ENCODE results near the gene KIF21A.
A peak's percentile ranks its signal among the peaks of the same experiment; 100 is the strongest.
"Not testable (repeated sequence)": the region's sequence is repeated elsewhere in the genome, so short reads cannot be mapped to it uniquely, and the experiment has no call there.

Gene KIF21A

DNA sequence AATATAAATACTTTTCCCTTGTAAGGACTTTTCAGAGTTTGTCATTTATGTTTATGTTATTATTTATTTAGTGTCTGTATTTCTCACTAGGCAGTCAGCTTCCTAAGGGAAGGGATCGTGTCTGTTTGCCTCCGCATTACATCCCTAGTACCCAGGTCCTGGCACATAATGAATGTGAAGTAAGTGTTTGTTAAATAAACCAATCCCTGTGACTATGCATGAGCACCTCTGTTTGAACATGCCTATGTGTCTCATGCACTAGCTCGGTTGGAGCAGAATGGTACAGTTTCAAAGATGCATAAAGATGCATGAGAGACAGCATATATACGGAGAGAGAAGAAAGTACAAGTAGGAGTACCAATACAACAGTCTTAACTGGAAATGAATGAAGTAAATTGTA, 99.3 kb downstream of the KIF21A start:
- DNase-seq: no peak

DNA sequence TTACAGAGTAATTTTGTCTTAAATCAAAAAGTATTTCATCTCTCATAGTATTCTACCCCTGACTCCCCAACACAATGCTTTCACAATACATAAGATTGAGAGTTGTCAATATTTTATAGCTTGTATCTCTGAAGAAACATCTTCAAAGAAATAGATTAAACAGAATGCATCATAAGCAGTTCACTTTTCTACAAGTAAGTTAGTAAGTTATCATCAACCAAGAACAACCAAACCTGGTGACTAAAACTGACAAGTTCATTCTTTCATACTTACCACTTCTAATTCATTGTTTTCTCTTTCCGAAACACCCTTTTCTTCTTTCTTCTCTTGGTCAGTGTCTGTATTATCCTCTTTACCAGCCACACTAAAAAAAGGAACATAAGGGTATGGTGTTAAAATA, 101.2 kb downstream of the KIF21A start:
- DNase-seq: no peak

DNA sequence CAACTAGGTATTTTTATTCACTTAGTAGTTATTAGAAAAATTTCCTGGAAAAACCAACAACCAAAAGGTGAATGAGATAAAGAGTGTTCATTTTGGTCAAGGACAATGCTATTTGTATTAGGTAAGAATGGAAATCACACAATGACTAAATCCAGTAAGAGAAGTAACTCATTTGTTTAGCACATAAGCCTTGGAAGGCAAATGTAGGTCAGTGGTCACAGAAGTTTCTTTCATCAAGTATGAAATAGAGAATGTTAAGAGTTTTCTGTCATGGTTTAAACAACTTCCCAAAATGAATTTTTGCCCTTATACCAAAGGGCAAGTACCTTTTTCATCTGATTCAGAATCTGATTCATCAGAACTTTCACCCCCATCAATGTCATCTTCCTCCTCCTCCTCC, 101.7 kb downstream of the KIF21A start:
- DNase-seq: no peak

DNA sequence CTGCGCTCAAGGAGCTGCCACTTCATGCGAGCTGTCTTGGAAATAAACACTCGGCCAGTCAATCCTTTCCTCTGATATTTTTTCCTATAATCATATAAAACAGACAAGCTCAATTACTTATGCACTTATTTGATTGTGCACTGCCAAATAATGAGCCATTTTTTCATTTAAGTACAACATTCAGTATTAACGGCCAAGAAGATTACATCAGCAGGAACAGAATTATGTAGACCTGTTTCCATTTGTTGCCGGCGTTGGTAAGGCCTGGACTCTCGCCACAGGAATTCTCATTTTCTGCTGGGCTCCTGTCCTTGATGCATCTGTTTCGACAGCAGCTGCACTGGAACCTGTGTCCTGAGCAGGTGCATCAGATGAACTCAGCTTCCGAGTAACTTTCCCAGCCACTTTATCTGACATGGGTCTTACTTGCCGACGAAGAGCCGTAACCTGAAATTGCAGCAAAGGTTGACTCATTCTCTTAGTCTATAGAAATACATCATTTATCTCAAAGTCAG, 110.2 kb downstream of the KIF21A start:
- no peak for DNase-seq

DNA sequence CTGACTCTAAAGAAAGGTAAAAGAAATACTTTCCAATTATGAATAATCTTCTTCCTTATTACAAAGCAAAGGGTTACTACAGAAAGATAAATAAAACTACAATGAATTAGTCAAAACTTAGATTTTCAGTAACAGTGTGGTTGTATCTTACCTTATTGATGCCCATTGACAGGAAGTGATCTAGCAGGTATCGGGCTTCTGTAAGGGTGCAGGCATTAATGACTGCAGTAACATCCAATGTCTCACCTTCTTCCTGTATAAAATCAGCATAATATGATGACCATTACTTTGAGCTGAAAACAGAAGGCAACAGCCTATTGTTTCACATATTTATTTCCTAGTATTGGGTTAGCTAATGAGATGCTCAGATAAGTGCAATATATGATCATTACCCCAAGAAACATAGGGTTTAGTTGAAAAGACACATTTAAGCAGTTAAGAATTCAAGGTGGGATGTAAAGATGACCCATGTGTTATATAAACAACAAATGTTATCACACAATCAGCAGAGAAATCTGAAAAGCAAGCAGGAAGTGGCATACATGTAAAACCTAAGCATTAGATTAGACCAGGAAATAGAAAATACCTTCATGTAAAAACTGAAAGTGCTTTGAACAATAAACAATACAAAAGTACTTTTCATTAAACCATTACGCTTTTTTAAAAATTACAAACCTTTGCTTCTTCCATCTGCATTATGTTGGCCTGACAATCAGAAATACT, 111.2 kb downstream of the KIF21A start:
- DNase-seq: no peak

DNA sequence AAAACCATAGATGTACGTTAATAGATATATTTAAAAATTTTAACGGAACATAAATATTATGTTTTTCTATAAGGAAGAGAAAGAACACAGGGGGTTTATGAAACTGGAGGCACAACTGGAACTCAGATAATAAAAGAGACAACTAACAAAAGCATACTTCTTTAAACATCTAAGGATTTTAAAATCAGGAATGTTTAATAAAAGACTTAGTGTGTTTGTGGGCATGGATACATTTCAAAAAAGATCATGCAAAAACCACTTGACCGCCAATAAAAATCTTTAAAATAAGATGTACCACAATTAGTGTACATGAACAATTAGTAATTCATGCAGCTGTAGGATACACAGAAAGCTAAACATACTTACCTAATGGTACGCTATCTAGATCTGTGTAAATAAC, 113.0 kb downstream of the KIF21A start:
- DNase-seq: no peak

DNA sequence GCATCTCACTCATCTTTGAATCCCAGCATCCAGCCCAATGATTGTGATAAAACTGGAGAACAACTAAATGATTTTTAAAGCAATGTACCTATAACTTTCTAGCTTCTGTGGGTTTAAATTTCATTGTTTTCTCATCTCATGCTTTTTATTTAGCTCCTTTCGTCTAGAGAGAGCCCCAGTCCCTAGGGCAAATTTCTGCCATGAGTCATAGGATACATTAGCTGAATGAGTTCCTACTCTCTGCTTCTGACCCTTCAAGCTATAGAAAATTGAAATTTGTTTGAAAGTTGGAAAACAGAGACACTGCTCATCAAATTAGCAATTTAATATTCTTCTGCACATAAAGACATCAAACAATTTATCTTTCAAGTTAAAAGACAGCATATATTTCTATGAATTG, 113.9 kb downstream of the KIF21A start:
- DNase-seq: no peak

DNA sequence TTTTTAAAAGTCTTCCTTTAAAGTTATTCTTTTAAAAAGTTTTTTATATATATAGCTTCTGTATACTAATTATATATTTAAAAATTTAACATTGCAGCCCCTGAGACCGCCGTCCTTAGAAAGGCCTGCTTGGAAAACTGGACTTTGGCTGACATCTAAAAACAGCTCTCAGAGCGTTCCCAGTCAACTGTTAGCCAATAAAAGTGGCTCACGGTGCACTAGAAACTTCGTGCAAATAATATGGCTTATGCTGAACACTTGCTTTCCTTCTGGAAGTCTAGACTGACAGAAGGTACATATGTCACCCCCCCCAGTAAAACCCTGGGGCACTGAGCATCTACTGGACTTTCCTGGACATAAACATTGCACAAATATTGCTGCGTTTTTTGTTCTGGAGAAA, 115.0 kb downstream of the KIF21A start:
- no peak for DNase-seq

DNA sequence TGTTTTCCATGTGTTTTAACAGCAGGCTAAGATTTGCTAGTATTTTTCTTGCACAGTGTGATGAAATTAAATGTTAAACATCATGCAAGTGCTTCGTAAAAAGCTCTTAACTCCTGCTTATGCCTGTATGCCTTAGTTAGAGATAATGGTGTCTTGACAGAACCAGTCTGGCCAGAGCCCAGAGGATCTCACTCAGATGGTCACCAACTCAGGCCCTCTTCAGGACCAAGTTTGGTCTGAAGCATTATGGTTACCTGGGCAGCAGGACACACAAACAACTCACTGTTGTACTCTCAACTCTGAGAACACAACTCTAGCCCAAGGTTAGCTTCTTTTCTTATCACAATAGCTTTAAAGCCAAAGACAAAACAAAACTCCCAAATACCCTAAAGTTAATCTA, 115.4 kb downstream of the KIF21A start:
- no peak for DNase-seq

DNA sequence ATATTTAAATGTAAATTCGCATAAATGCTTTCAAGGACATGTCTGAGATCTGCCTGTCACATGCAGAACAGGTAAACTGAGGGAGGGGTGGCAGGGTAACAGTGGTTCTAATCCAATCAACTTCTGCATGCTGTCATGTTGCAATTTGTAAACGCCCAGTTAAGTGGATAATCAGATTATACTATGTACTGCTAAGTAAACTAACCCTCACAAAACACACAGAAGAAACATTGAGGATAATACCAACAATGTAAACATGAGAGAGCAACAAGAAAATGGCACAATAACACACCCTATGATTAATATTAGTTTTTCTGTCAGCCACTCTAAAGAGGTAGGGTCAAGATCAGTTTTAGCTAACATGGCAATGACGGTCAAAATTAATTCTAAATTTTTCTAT, 123.7 kb downstream of the KIF21A start:
- peak; percentile 86 for DNase-seq

DNA sequence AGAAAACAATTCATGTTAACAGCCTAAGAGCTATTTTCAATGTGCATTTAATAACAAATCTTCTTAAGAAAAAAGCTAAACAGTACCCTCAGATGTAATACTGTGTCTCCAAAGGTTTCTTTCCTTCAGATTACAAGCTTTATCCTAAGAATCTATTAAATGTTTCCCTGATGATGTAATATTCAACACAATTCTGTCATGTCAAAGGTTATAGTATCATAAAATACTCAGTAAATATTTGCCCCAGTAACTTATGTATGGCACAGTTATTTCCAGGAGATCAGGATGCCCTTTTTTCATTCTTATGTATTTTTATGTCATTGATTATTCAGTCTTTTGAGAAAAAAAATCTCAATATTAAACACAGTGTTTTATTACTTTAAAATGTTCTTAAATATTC, 128.4 kb downstream of the KIF21A start:
- DNase-seq: no peak

DNA sequence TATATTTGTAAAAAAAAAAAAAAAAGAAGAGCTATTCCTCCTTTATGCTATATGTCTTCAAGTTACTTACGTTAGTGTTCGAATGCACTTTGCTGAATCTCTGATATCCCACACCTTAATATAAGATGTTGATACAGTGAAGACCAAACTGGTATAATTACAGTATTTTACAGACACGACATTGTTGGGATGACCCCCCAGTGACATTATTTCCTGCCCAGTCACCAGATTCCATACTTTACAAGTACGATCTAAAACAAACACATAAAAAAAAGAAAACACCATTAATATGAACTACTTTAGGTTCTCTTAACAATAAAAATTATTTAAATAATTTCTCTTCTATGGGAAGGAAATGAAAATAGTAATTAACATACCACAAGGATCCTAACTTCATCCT, 133.4 kb downstream of the KIF21A start:
- no peak for DNase-seq

DNA sequence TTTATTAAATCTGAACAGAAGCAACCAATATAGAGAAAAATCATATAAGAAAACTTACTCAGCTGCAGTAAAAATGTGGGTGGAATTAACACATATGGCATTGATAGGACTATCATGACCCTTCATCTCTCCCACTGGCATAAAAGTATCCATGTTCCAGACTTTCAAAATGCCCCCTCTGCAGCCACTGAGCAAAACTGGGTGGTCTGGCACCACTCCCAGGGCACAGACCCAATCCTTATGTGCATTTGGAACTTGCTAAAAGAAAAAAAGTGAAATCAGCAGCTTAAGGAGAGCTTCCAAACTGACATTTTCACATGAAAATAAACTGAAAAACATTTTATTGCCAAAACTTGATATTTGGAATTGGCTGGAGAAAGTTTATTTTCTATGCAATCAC, 141.5 kb downstream of the KIF21A start:
- DNase-seq: no peak

DNA sequence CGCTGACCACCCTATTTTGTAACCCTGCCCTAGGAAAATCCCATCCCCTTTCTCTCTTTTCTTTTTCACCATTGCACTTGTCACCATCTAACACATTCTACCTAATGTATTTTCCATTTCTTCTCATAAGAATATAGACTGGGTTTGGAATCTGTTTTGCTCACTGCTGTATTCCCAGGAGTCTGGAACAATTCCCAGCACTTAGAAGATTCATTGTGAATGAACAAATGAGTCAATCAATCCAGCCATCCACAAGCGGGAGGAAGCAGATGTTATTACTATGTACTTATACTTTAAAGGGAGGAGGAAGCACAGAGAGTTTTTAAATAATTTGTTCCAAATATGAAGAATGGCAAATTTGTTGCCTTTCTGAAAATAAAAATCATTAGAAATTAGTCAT, 142.1 kb downstream of the KIF21A start:
- no peak for DNase-seq

DNA sequence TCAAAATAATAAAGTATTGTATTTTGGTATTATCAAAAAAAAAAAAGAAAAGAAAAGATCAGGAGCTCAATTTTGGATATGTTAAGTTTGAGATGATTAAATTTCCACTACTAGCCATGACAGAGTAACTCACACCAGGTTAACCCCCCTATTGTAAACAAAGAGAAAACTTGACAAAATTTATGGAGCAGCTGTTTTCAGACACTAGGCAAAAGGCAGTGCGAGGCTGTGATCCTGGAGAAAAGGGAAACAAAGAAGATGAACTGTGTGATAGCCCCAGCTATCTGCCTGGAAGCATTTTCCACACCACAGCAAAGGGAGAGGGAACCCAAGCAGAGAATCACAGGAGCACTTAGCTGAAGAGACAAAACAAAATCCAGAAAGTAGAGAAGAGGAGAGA, 145.0 kb downstream of the KIF21A start:
- no peak for DNase-seq

DNA sequence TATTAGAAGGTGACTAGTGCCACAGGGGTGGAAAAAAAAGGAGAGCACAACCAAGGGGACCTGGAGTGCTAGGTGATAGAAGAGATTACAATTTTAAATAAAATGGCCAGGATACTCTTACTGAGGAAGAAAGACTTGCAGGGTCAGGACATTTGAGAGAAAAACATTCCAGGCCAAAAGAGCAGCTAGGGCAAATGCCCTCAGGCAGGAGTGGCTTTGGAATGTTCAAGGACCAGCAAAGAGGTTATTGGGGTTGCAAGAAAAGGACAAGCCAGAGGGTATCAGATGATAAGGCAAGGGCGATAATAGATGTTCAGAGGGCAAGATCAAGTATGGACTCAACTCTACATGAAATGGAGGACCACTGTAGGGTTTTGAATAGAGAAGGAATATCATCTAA, 146.4 kb downstream of the KIF21A start:
- DNase-seq: no peak

DNA sequence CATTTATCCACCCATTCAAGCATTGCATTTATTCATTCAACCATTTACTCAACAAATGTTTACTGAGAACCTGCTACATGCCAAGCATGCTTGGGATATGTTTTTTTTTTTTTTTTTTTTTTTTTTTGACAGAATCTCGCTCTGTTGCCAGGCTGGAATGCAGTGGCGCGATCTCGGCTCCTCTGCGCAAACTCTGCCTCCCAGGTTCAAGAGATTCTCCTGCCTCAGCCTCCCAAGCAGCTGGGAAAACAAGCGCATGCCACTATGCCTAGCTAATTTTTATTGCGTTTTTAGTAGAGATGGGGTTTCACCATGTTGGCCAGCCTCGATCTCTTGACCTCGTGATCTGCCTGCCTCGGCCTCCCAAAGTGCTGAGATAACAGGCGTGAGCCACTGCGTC, 147.3 kb downstream of the KIF21A start:
- not testable (repeated sequence) for DNase-seq

DNA sequence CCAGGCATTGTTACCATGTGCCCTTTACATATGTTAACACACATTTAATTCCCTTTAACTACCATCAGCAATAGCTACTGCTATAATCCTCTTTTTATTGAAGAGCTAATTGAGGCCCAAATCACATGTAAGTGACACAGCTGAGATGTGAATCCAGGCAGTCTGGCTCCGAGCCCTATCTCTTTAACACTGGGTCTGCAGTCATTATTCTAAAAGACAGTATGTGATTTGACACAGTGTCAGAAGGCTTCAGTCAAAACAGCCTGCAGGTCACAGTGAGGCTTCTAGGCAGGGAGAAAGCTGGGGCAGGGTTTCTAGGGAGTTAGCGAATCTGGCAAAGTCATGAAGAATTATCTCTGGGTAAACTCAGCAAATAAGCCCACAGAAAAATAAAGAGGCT, 148.2 kb downstream of the KIF21A start:
- DNase-seq: peak; percentile 98

DNA sequence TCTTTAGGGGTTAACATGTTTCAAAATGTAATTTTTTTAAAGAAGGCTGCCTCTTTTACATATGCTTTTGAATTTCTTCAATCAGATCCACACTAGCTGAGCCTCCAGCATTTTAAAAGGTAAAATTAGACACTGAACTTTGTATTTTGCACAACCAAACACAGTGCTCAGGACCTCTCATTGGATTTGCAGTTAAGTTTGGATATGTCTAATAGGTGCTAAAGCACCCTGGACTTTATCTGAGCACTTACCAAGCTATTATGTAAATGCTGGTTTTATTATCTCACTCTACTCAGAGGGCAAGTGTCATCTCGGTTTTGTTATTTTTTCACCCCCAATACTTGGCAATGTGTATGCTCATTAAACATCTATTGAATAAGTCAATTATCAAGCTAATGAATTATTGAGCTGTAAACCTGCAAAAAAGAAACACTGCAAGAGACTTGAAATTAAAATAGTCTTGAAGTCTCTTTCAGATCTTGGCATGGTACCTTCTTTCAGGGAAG, 150.7 kb downstream of the KIF21A start:
- DNase-seq: no peak

DNA sequence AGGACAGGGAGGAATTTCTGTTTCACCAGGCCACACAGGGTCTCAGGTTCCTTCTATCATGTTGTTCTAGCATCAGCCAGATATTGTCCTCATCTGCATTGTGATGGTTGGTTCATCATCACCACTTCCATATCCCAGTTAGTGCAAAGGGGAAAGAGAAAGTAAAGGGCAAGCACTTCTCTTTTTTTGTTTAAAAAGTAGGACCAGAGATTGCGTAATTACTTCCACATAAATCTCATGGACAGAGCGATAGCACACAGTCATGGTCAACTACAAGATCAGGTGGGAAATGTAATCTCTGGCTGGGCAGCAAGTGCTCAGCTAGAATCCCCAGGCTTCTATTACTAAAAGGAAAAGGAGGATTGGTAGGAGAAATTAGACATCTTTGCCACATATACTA, 155.1 kb downstream of the KIF21A start:
- DNase-seq: no peak

DNA sequence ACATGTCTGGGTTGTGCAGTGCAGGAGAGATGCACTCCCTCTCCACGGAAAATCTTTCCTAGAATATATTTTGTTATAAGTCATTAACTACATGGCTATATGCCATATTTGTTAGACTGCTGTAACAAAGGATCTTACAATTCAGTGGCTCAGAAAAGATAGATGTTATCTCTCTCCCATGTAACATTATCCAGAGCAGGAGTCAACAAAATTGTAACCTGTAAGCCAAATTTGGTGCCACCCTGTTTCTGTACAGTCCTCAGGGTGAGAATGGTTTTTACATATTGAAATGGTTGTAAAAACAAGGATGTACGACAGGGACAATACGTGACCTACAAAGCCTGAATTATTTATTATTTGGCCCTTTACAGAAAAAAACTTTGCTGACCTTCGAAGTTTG, 155.5 kb downstream of the KIF21A start:
- DNase-seq: no peak

DNA sequence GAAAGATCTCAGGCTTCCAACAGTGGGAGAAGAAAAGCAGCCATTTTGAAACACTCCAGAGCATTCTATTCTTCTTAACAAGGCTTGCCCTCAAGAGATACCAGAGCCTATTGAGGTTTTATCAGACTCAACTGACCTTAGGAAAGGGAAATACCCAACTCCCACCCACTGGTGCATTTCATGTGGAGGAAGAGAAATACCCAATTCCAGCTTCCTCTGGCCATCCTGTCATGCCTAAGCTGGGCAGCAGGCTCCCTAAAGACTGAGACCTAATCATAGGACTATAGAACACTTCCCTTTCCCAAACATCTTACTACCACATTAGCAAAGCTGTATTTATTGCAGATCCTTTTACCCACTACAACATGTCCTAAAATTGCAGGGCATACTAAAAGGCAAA, 164.5 kb downstream of the KIF21A start:
- no peak for DNase-seq

DNA sequence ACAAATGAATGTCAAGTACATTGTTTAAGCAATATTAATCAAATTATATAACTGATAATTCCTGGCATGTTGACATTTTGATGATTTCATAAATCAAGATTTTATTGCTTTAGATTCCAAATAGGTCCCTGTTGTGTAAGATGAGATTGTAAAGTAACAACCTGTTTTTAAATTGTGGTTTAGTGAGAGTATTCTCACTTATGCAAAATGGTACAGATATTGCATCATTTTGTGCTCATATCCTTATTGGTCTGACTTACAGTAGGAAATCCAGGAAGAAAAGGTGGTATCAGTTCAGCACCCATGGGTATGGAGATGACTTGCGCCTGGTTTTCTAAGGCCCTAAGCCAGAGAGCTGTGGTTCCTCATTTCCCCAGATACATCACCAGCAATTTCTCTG, 165.5 kb downstream of the KIF21A start:
- DNase-seq: no peak

DNA sequence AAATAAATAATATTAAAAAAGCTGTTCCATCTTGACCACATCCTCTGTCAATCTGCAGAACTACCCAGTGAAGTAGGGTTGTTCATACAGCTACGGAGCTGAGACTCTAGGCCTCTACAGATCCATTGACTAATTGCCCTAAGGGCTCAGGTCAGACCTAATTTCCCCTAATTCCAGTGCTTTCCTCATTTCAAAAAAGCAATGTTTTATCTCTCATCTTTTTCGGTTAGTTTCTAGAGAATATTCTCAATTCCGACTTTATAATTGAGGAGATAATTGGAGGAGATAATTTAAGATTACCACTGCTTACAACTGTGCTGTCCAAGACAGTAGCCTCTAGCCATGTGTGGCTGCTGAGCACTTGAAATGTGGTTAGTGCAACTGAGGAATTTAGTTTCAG, 167.1 kb downstream of the KIF21A start:
- DNase-seq: no peak

Data from NCI-H82 (cell line).